ENCODE measurements around the gene OR3A3.

OR3A3 gene

GRCh38 chr17:3472137-3472536 lies 61.0 kb downstream of the OR3A3 start:
- DNase-seq (ENCODE audit: low read depth): no peak
